Neural cell (in vitro differentiated cells): Measurements from ENCODE around the gene TMEM92. TPM values are rescaled to one million over a fixed set of nuclear protein-coding genes. Genes with fewer than 3 reads are reported as not detected.

Source experiments
- H2AFZ ChIP-seq: fragments of 200-600, 300-800 bp; sonication (generic), shearing (Covaris generic); 2 replicates; pipeline ENCODE4 v1.6.0; 2014; ENCODE audit warnings: low read depth, mild to moderate bottlenecking, antibody characterized with exemption, low read length, moderate library complexity
- H3F3A ChIP-seq: fragments of 200-600 bp; shearing (Covaris generic); 2 replicates; pipeline ENCODE4 v1.6.1; 2016; ENCODE audit warnings: mild to moderate bottlenecking, moderate library complexity, mixed read lengths, antibody characterized with exemption, low read length; ENCODE audit not compliant: insufficient read depth, poor library complexity, severe bottlenecking
- H3K27ac ChIP-seq: fragments of 200-600, 300-800 bp; sonication (generic), shearing (Covaris generic); 2 replicates; pipeline ENCODE4 v1.5.1; 2014; ENCODE audit warnings: mild to moderate bottlenecking, low read length, moderate library complexity
- H3K27me3 ChIP-seq: fragments of 300-800, 200-600 bp; sonication (generic), shearing (Covaris generic); 2 replicates; pipeline ENCODE4 v1.6.0; 2014; ENCODE audit warnings: mild to moderate bottlenecking, low read depth, low read length, moderate library complexity; ENCODE audit not compliant: insufficient read depth
- H3K36me3 ChIP-seq: fragments of 300-800, 200-600 bp; sonication (generic), shearing (Covaris generic); 2 replicates; pipeline ENCODE4 v1.5.1; 2014; ENCODE audit warnings: mild to moderate bottlenecking, antibody characterized with exemption, low read length, moderate library complexity; ENCODE audit not compliant: insufficient read depth
- H3K4me2 ChIP-seq: fragments of 300-800, 200-600 bp; sonication (generic), shearing (Covaris generic); 2 replicates; pipeline ENCODE4 v1.6.0; 2014; ENCODE audit warnings: mild to moderate bottlenecking, low read length
- H3K4me3 ChIP-seq: fragments of 300-800, 200-600 bp; sonication (generic), shearing (Covaris generic); 2 replicates; pipeline ENCODE4 v1.5.1; 2014; ENCODE audit warnings: mild to moderate bottlenecking, low read length, moderate library complexity
- H3K79me2 ChIP-seq: fragments of 200-600 bp; shearing (Covaris generic); replicated peaks from 2 replicates; pipeline ENCODE4 v1.6.0; 2014; ENCODE audit warnings: mild to moderate bottlenecking, low read length, moderate library complexity; ENCODE audit not compliant: insufficient read depth
- H3K9ac ChIP-seq: fragments of 300-800, 200-600 bp; sonication (generic), shearing (Covaris generic); 2 replicates; pipeline ENCODE4 v1.6.1; 2016; ENCODE audit warnings: mild to moderate bottlenecking, low read length, mixed read lengths
- H3K9me2 ChIP-seq: fragments of 200-600 bp; shearing (Covaris generic); 2 replicates; pipeline ENCODE4 v1.6.1; 2016; ENCODE audit warnings: mild to moderate bottlenecking, low read length, mixed read lengths; ENCODE audit not compliant: insufficient read depth
- H3K9me3 ChIP-seq: fragments of 200-600, 300-800 bp; sonication (generic), shearing (Covaris generic); 2 replicates; pipeline ENCODE4 v1.6.1; 2016; ENCODE audit warnings: mild to moderate bottlenecking, mixed run types, low read length, moderate library complexity, mixed read lengths
- H4K20me1 ChIP-seq: fragments of 200-600 bp; shearing (Covaris generic); 2 replicates; pipeline ENCODE4 v1.6.1; 2016; ENCODE audit warnings: mild to moderate bottlenecking, mixed run types; ENCODE audit not compliant: insufficient read depth
- EP300 ChIP-seq: fragments of 450-650 bp; conservative IDR thresholded peaks from 2 replicates; pipeline ENCODE4 v1.6.1; 2014; ENCODE audit warnings: antibody characterized with exemption, mild to moderate bottlenecking, moderate library complexity; ENCODE audit not compliant: poor library complexity, severe bottlenecking
- EZH2 ChIP-seq: fragments of 200-600, 300-800 bp; shearing (Covaris generic), sonication (generic); IDR thresholded peaks from 2 replicates; pipeline ENCODE4 v1.6.1; 2014; ENCODE audit warnings: antibody characterized with exemption, low read length, borderline replicate concordance, mild to moderate bottlenecking; ENCODE audit not compliant: insufficient read depth, poor library complexity, severe bottlenecking
- MXI1 ChIP-seq: fragments of 450-650 bp; conservative IDR thresholded peaks from 2 replicates; pipeline ENCODE4 v1.6.1; 2014; ENCODE audit warnings: antibody characterized with exemption, mild to moderate bottlenecking; ENCODE audit not compliant: poor library complexity, severe bottlenecking
- POLR2AphosphoS5 ChIP-seq: IDR thresholded peaks from 2 replicates; pipeline ENCODE4 v1.6.1; 2012
- RAD21 ChIP-seq: fragments of 450-650 bp; conservative IDR thresholded peaks from 2 replicates; pipeline ENCODE4 v1.6.1; 2014; ENCODE audit warnings: antibody characterized with exemption, mild to moderate bottlenecking, moderate library complexity
- SMC3 ChIP-seq: fragments of 450-650 bp; conservative IDR thresholded peaks from 2 replicates; pipeline ENCODE4 v1.6.1; 2014; ENCODE audit warnings: antibody characterized with exemption, mild to moderate bottlenecking, moderate library complexity; ENCODE audit not compliant: poor library complexity
- TAF1 ChIP-seq: IDR thresholded peaks from 2 replicates; pipeline ENCODE4 v1.6.1; 2012; ENCODE audit warnings: low read depth
- polyA plus RNA-seq: library from polyadenylated mRNA; depleted of rRNA; stranded (reverse); fragments of >200 nt; gene quantifications from 2 replicates; pipeline ENCODE4 v1.2.3, GENCODE V29; 2014
- TF ChIP-seq, protein P1 (sequence below): fragments of 450-650 bp; IDR thresholded peaks from 2 replicates; pipeline ENCODE4 v1.5.1; 2014; ENCODE audit warnings: antibody characterized with exemption, mild to moderate bottlenecking, moderate library complexity; ENCODE audit not compliant: poor library complexity, severe bottlenecking
- TF ChIP-seq, protein P2 (sequence below): IDR thresholded peaks from 2 replicates; pipeline ENCODE4 v1.6.1; 2012; ENCODE audit warnings: borderline replicate concordance

Gene TMEM92
- polyA plus RNA-seq, 1 donor from 2014 or later = not detected

DNA sequence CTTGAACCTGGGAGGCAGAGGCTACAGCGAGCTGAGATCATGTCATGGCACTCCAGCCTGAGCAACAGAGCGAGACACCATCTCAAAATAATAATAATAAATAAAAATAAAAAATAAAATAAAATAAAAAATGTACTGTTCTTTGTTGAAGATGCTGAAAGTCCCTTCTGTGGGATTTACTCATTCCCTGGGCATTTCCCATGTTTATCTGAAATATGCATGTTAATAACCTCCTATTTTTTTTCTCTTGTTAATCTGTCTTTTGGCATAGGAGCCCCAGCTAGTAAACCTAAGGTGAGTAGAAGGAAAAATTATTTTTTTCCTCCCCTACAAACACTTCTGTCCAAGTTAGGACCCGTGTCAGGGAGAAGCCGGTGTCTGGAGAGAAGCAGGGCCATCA is 34.4 kb downstream of the TMEM92 start:
- no peaks in the 10 kb centered on the region for H3F3A ChIP-seq
- H4K20me1 ChIP-seq = no peaks in the 10 kb centered on the region
- H3K4me2 ChIP-seq = no peak overlapping the region
- TF ChIP-seq, protein P1, sequence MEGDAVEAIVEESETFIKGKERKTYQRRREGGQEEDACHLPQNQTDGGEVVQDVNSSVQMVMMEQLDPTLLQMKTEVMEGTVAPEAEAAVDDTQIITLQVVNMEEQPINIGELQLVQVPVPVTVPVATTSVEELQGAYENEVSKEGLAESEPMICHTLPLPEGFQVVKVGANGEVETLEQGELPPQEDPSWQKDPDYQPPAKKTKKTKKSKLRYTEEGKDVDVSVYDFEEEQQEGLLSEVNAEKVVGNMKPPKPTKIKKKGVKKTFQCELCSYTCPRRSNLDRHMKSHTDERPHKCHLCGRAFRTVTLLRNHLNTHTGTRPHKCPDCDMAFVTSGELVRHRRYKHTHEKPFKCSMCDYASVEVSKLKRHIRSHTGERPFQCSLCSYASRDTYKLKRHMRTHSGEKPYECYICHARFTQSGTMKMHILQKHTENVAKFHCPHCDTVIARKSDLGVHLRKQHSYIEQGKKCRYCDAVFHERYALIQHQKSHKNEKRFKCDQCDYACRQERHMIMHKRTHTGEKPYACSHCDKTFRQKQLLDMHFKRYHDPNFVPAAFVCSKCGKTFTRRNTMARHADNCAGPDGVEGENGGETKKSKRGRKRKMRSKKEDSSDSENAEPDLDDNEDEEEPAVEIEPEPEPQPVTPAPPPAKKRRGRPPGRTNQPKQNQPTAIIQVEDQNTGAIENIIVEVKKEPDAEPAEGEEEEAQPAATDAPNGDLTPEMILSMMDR = no peak
- TF ChIP-seq, protein P2, sequence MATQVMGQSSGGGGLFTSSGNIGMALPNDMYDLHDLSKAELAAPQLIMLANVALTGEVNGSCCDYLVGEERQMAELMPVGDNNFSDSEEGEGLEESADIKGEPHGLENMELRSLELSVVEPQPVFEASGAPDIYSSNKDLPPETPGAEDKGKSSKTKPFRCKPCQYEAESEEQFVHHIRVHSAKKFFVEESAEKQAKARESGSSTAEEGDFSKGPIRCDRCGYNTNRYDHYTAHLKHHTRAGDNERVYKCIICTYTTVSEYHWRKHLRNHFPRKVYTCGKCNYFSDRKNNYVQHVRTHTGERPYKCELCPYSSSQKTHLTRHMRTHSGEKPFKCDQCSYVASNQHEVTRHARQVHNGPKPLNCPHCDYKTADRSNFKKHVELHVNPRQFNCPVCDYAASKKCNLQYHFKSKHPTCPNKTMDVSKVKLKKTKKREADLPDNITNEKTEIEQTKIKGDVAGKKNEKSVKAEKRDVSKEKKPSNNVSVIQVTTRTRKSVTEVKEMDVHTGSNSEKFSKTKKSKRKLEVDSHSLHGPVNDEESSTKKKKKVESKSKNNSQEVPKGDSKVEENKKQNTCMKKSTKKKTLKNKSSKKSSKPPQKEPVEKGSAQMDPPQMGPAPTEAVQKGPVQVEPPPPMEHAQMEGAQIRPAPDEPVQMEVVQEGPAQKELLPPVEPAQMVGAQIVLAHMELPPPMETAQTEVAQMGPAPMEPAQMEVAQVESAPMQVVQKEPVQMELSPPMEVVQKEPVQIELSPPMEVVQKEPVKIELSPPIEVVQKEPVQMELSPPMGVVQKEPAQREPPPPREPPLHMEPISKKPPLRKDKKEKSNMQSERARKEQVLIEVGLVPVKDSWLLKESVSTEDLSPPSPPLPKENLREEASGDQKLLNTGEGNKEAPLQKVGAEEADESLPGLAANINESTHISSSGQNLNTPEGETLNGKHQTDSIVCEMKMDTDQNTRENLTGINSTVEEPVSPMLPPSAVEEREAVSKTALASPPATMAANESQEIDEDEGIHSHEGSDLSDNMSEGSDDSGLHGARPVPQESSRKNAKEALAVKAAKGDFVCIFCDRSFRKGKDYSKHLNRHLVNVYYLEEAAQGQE = no peak
- TF ChIP-seq EZH2 (no peak), MXI1 (no peak), TAF1 (no peak), POLR2AphosphoS5 (no peak), RAD21 (no peak)
- H3K79me2 ChIP-seq = no peaks in the 10 kb centered on the region
- H3K4me3 ChIP-seq = no peak overlapping the region
- no peaks in the 10 kb centered on the region for H3K9me2 ChIP-seq
- no peaks in the 10 kb centered on the region for H3K27me3 ChIP-seq
- no peak overlapping the region for H3K9ac ChIP-seq
- H2AFZ ChIP-seq = no peak overlapping the region
- no peak overlapping the region for H3K27ac ChIP-seq
- H3K36me3 ChIP-seq = no peaks in the 10 kb centered on the region
- H3K9me3 ChIP-seq = no peaks in the 10 kb centered on the region

DNA sequence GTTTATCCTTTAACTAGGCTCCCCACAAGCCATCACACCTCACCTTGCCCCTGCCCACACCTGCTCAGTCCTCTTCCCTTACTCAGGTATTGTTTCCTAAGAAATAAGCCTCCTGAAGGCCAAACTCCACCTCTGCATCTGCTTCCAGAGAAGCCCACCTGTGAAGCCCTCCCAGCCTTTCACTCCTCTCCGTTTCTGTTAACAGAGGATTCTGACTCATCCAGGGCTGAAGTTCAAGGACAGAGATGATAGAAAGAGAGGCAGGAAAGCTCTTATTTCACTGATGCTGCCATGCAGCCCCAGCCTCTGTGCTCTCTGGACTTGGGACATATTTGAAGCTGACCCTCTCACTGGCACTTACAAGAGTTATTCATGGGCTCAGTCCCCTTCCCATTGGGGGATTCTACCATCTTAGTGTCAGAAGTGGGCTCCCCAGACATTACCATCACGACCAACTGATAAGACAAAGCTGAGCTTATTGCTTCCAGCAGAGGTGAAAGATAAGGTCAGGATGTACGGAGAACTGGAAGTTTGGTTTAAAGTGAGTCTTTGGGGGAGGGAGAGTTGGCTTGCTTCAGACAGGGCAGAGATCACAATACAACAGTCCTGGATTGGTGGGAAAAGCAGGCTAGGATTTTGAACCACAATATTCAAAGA is 36.3 kb downstream of the TMEM92 start:
- Histone ChIP-seq H3K4me2 (no peak overlapping the region), H3K27me3 (no peaks in the 10 kb centered on the region), H3K4me3 (no peak overlapping the region), H3K9me2 (no peaks in the 10 kb centered on the region), H3K79me2 (no peaks in the 10 kb centered on the region), H3K27ac (no peak overlapping the region), H3F3A (no peaks in the 10 kb centered on the region), H3K9me3 (no peaks in the 10 kb centered on the region), H2AFZ (no peak overlapping the region), H4K20me1 (no peaks in the 10 kb centered on the region), H3K9ac (no peak overlapping the region), H3K36me3 (no peaks in the 10 kb centered on the region)
- TF ChIP-seq, protein P2 = no peak
- TF ChIP-seq MXI1 = no peak
- no peak for TF ChIP-seq RAD21
- no peak for TF ChIP-seq EP300
- TF ChIP-seq TAF1 = no peak
- TF ChIP-seq EZH2 = no peak
- TF ChIP-seq SMC3 = no peak
- TF ChIP-seq POLR2AphosphoS5 = no peak
- TF ChIP-seq, protein P1 = no peak
